Renal cortex interstitium (tissue), 11 donors: ENCODE measurements around the gene THEM4. TPM values are rescaled to one million over a fixed set of nuclear protein-coding genes. Genes with fewer than 3 reads are reported as not detected.

Experiments used
- DNase-seq, 11 donors: peaks; one replicate each; pipeline ENCODE4 v3.0.0-alpha.2; 2013; ENCODE audit warnings: low read depth in 9 of 11, low spot score in 4 of 11; ENCODE audit errors: extremely low read depth in 1 of 11
- polyA plus RNA-seq, 3 donors: library from polyadenylated mRNA; unstranded; fragments of 120-200 nt; gene quantifications; one replicate each; pipeline ENCODE4 v1.2.1, GENCODE V29; 2013; ENCODE audit not compliant: insufficient read length in 3 of 3

THEM4 gene
- polyA plus RNA-seq, 3 donors = 22.5 to 47.0 (median 28.7) TPM

GRCh38 chr1:151847867-151848596 is 61.3 kb downstream of the THEM4 start:
- DNase-seq = no peak

- no peak for DNase-seq
These were observed 62.5 kb downstream of the THEM4 start for GRCh38 chr1:151846686-151847237.

- DNase-seq = no peak
These were observed 63.2 kb downstream of the THEM4 start for GRCh38 chr1:151846062-151846568.

DNA sequence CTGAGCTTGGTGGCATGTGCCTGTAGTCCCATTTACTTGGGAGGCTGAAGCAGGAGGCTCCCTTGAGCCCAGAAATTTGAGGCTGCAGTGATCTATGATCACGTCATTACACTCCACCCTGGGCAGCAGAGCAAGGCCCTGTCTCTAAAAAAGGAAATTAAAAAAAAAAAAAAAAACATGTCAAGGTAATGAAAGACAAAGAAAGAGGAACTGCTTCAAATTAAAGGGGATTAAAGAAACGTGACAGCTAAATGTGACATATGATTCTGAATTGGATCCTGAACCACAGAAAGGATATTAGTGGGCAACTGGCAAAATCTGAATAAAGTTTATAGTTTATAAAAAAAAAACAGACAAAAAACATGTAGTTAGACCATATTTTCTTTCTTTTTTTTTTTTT is 65.9 kb downstream of the THEM4 start:
- no peak for DNase-seq

- no peak for DNase-seq
These were observed 68.2 kb downstream of the THEM4 start for GRCh38 chr1:151841141-151841540.

GRCh38 chr1:151840421-151840820 is 68.9 kb downstream of the THEM4 start:
- DNase-seq = no peak

DNA sequence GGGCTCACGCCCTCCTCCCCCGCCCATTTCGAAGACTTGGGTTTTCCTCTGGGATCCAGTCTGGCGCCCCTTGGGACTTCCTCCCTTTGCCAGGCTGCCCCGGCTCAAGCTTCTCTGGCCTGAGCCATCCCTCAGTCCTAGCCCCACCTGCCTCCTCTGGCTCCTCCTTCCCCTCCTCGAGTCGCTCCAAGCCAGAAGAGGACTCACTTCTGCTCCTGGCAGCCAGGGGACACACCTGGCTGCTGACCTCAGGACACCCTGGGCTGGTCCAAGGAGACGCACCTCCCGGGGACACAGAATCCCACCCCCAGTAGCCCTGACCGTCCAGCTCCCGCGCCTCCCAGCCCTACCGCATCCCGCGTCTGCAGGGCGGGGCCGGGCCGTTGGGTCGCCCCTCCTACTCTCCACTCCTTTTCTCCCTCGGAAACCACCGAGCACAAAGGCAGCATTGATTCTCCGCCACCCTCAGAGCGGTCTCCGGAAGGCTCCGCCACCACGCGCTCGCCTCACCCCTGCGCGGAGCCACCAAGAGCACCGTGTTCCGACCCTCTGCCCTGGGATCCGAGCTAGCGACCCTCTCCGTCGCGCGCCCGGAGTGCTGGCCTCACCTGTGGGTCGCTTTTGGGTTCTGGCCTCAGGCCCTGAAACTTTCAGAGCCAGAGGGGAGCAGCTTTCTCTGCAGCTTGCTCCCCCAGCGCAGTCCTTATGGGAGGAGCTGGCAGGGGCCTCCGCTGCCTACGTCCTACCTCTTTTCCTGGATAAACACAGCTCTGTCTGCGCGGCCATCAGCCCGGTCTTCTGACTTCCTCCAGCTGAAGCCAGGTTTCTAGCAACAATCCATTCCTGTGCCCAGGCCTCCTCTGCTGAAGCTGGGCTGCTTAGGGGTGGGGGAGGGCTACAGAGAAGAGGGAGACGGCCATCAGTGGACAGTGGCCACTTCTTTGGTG is 69.6 kb downstream of the THEM4 start, which contains the start of gene C2CD4D:
C2CD4D (minus strand) TSS at position 364 of the 947 bp plus-strand sequence. CDS start 831 bp downstream, outside the sequence.
- DNase-seq = peak in 2 of 11 donors; percentile 42 to 54

GRCh38 chr1:151839082-151839412 is 70.3 kb downstream of the THEM4 start:
- no peak for DNase-seq

DNA sequence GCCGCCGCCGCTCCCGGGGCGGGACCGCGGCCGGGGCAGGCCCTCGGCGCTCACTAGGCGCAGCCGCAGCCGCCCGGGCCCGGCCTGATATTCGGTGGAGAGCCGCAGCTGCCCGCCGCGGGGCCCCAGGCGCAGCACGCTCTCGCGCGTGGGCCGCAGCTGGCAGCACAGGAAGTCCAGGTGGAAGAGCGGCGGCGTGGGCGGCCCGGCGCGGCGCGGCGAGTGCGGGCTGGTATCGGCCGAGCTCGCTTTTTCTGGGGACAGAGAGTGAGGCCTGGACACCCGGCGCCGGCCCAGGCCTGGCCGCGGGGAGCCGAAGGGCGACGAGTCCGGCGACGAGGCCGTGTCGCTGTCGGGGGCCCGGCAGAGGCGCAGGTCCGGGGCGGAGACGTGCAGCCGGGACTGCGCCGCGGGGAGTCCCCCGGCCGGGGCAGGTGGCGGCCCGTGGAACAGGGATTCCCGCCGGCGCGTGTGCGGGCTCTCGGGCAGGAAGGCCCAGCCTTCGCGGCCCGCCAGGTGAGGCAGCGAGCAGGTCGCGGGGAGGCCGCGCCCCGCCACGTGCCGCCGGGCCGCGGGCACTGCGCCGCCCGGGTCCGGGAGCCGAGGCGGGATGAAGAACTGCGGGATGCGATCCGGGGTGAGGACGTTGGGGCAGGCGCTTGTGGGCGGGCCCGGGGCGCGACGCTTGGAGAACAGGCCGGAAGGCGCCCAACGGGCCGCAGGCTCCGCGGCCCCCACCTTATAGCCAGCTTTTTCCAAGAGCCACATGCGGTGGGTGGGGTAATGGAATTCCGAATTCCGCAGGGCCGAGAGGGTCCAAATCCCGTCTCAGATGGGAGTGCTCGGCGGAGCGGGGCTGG is 70.9 kb downstream of the THEM4 start:
- DNase-seq = no peak

DNA sequence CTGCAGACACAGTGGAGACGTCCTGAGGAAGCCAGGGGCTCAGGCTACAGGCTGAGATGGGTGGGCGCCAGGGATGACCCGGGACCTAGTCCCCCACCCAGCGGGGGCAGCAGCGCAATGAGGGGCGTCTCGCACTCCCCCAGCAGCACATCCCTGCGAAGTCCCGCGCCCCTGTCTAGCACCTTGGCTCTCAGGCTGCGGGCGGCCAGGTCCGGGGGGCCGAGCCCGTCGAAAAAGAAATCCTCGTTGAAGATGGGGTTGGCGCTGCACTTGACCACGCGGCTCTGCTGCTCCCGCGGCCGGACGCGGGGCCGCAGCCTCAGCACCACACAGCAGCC is 71.5 kb downstream of the THEM4 start:
- no peak for DNase-seq

- DNase-seq = no peak
These were observed 72.1 kb downstream of the THEM4 start for GRCh38 chr1:151837197-151837596.

GRCh38 chr1:151835596-151835995 is 73.7 kb downstream of the THEM4 start:
- no peak for DNase-seq

DNA sequence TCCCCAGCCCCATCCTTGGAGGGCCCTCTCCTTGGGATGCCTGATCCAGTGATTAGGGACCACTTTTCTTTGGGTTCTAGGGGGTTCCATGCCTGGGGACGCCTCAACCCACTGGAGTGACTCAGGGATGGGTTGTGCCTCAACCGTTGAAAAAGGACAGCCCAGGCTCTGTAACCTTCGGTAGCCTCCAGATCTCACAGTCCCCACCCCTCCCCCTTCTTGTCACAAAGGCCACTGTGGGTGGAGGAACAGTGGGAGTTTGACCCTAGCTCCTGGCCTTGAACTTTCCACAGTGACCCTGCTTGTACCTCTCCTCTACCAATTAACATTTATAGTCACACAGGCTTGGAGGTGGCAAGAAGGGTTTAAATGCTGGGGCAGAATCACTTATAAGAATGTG is 75.1 kb downstream of the THEM4 start:
- DNase-seq = no peak

DNA sequence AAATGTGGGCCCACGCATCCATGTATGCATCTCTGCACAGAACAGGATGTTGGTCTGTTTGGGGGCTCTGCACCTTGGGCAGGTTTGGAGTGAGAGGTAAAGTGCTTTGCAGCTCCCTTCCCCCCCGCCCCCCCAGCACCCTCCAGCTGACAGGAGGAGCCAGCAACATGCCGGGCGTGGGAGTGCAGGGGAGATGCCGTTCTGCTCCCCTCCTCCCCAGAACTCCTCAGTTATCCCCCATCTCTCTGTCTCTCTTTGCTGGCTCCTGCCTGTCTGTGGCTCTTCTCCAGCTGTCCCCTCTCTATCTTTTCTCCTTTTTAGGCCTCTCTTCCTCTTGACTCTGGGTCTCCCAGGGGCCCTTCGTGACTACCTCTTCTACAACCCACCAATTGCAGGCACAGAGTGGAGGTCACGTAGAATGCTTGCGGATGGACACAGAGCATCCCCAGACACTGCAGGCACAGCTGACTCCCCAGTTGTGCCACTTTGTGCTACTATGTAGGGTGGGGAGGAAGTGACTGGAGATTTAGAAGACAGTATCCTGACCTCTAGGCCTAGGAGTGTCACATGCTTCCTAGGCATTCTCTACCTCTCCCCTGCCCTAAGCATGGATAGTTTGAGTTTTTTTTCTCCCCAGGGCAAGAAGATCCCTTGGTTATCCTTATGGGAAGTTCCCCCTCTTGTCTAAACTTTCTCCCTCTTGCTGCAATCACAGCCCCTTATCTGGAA is 76.0 kb downstream of the THEM4 start:
- no peak for DNase-seq

DNA sequence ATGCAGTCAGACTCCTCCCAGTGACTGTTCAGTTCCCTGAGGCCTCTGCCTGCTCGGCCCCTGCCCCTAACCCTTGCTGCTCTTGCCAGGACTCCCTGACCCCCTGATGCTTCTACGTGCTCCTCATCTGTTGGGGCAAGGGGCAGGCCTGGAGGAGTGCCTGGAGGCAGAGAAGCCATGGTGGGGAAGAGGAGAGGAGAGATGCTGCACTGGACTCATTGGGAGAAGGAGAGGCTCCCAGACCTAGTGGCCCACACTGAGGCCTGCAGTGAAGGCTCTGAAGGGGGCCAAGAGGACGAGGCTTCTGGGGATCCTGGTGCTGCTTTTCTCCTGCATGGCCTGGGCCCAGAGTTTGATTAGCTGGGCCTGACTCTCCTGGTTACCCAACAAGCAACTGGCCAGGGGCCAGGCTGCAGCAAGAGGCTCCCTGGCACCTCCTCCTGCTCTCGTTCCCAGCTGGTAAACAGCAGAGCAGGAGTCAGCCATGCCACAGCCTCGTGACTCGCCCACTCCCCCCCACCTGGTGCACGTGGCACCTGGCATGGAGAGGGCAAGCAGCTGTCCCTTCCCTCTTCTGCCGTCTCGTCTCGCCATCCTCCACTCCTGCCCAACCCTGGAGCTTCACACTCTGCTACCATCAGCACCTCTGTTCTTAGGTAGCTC is 76.9 kb downstream of the THEM4 start:
- no peak for DNase-seq

GRCh38 chr1:151831605-151832004 is 77.7 kb downstream of the THEM4 start, which contains the start of gene RORC:
TSS of gene RORC (minus strand) at chr1:151831802. CDS start at chr1:151831764, 38 bp downstream.
- DNase-seq = no peak

DNA sequence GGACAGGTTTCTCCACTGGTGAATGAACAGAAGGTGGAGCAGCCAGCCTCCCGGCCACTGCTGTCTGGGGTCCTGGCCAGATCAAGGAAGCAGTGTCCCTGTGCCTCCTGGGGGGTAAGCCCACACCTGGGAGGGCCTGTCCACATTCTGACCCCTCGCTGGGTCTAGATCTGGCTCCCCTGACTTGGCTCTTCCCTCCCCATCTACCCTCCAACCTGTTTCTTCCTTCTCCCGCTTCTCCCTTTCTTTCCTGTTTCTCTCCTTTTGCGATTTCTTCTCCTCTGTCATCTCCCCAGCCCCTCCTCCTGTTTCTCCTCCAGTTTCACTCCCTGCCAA is 78.1 kb downstream of the THEM4 start:
- DNase-seq = no peak

DNA sequence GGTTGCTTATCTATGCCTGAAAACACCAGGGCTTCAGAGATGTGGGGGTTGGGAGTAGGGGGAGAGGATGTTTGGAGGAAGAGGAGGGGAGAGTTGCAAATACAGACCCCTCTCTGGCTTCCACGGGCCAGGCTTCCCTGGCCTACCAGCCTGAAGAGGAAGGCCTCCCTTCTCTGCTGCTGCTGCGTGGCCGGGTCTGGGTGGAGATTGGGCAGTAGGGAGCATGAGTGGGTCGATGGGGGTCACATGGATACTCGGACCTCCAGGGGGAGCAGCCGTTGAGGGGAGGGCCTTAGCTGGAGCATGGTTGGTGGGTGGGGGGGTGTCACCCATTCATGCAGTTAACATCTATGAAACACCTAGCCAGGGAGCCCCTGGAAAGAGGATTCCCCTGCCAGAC is 79.3 kb downstream of the THEM4 start:
- DNase-seq = no peak
